ENCODE data around the gene CGNL1. TPM values are rescaled to one million over a fixed set of nuclear protein-coding genes. Genes with fewer than 3 reads are reported as not detected.

CGNL1 gene
- total RNA-seq, 1 experiment from 2014 or later, result 34.6 TPM

GRCh38 chr15:57358571-57358970 is 17.7 kb upstream of the CGNL1 start:
- peaks cover 5 to 6% of the 10 kb centered on the region in 2 experiments; a peak in 3 of 5 replicates for H3K9me3 Mint-ChIP-seq
- Histone ChIP-seq H3K79me1 (ENCODE audit: insufficient read depth, low read depth, low read length, poor library complexity, severe bottlenecking) (no peaks in the 10 kb centered on the region), H2BK12ac (ENCODE audit: insufficient read length, low read depth, low read length) (no peak overlapping the region), H3K9ac (ENCODE audit: extremely low read depth, insufficient read length, low read length) (no peak overlapping the region), H3K4me2 (ENCODE audit: insufficient read depth, insufficient read length, low read length) (no peak overlapping the region), H4K20me1 (ENCODE audit: control insufficient read depth, insufficient read depth, insufficient read length) (no peaks in the 10 kb centered on the region), H2AFZ (ENCODE audit: low read length) (no peak overlapping the region), H2BK5ac (ENCODE audit: insufficient read length, low read length) (no peak overlapping the region), H3K14ac (ENCODE audit: insufficient read depth, low read length) (no peak overlapping the region), H4K5ac (ENCODE audit: insufficient read length, low read depth, low read length) (no peak overlapping the region), H3K23me2 (ENCODE audit: insufficient read length, low read depth, low read length, poor library complexity, severe bottlenecking) (no peaks in the 10 kb centered on the region), H3K9me3 (ENCODE audit: control insufficient read depth, low read depth, low read length) (no peaks in the 10 kb centered on the region), H4K91ac (ENCODE audit: insufficient read length, low read depth, low read length) (no peak overlapping the region), H2AK5ac (ENCODE audit: insufficient read length, low read length) (no peak overlapping the region), H3T11ph (ENCODE audit: low read length) (no peak overlapping the region), H3K27ac (ENCODE audit: insufficient read length, low read depth, low read length) (no peak overlapping the region), H3K4ac (ENCODE audit: low read depth, low read length) (no peak overlapping the region), H3K18ac (ENCODE audit: insufficient read length, low read depth, low read length) (no peak overlapping the region), H3K27me3 (ENCODE audit: insufficient read depth, low read length) (no peaks in the 10 kb centered on the region), H3K56ac (ENCODE audit: insufficient read length, low read depth, low read length) (no peak overlapping the region), H3K23ac (ENCODE audit: insufficient read length, low read depth, low read length) (no peak overlapping the region), H3K4me1 (ENCODE audit: insufficient read depth, low read length) (peaks cover 8% of the 10 kb centered on the region; the same call in 1 of the 2 replicates), H2BK15ac (ENCODE audit: low read depth, low read length) (no peak overlapping the region), H2BK120ac (ENCODE audit: low read depth, low read length, poor library complexity, severe bottlenecking) (no peak overlapping the region), H2BK20ac (ENCODE audit: low read depth, low read length, poor library complexity, severe bottlenecking) (no peak overlapping the region), H4K8ac (replicated peaks; ENCODE audit: insufficient read length, low read depth, low read length) (no peak overlapping the region), H3K79me2 (ENCODE audit: insufficient read depth, low read length) (no peaks in the 10 kb centered on the region)
- WGBS (ENCODE audit: extremely low coverage, insufficient read length, low lambda C conversion rate), result no CpG with 5 or more reads among the region's 2 CpGs
- no peak overlapping the region for H3K27ac Mint-ChIP-seq
- DNase-seq, result no peak
- no peaks in the 10 kb centered on the region; a peak in 1 of 7 replicates for H3K36me3 Mint-ChIP-seq (ENCODE audit: insufficient read depth in 1 of 3, low read depth in 3 of 3)
- no peaks in the 10 kb centered on the region; the same call in 1 of the 2 replicates for H3K27me3 Mint-ChIP-seq (ENCODE audit: low read depth)
- no peak overlapping the region for H3K4me3 Mint-ChIP-seq
- peaks cover 48 to 49% of the 10 kb centered on the region in 2 experiments for H3K4me1 Mint-ChIP-seq
- TF ChIP-seq CTCF (conservative IDR thresholded peaks at IDR 0.05), result no peak
